Testis (tissue), 5 donors: ENCODE data around the gene OR5K2. TPM values are rescaled to one million over a fixed set of nuclear protein-coding genes. Genes with fewer than 3 reads are reported as not detected.

ENCODE experiments used
- DNase-seq: peaks from one replicate; pipeline ENCODE4 v3.0.0-alpha.2; 2019
- H3K27ac ChIP-seq, 2 donors: fragments of 200-600 bp; sonication (generic); one replicate each; pipeline ENCODE4 v1.5.1; 2019
- H3K27me3 ChIP-seq: fragments of 200-600 bp; sonication (generic); one replicate; pipeline ENCODE4 v1.5.1; 2019
- H3K36me3 ChIP-seq: fragments of 200-600 bp; sonication (generic); one replicate; pipeline ENCODE4 v1.5.1; 2017; ENCODE audit warnings: low read depth; ENCODE audit errors: missing control alignments
- H3K4me1 ChIP-seq: fragments of 200-600 bp; sonication (generic); one replicate; pipeline ENCODE4 v1.5.1; 2019
- H3K4me3 ChIP-seq, 2 donors: fragments of 200-600 bp; sonication (generic); one replicate each; pipeline ENCODE4 v1.5.1; 2017 to 2019
- H3K9me3 ChIP-seq: fragments of 200-600 bp; sonication (generic); one replicate; pipeline ENCODE4 v1.5.1; 2017
- POLR2A ChIP-seq: fragments of 450-650 bp; IDR thresholded peaks from one replicate; pipeline ENCODE4 v1.6.1; 2017; ENCODE audit warnings: antibody characterized with exemption, mild to moderate bottlenecking, moderate library complexity
- WGBS, 2 donors: methylation state at CpG; one replicate each; pipeline ENCODE4 v1.1.5; 2018; 5-methylcytosine and 5-hydroxymethylcytosine counted together
- intact Hi-C: fragments of 100-400 bp; cut with DNase I; formaldehyde crosslinking; loops from one replicate; pipeline ENCODE4 v1.15.1; 2023; ENCODE audit warnings: low total_unique reads
- long read RNA-seq, 2 donors: transcript quantifications; one replicate each; lab custom pipeline, GENCODE V29; 2026
- polyA plus RNA-seq: library from polyadenylated mRNA; stranded (reverse); fragments of 350-450 nt; fragmentation: Illumina TruSeq; extraction: RNeasy Lipid Tissue Mini Kit (QIAGEN cat#74804); gene quantifications from one replicate; pipeline ENCODE4 v1.2.3, GENCODE V29; 2014; ENCODE audit warnings: low read depth, low replicate concordance; ENCODE audit not compliant: insufficient read depth
- total RNA-seq, 2 donors: library from RNA; depleted of rRNA; stranded (reverse); fragments of >200 nt; gene quantifications; one replicate each; pipeline ENCODE4 v1.2.3, GENCODE V29; 2016
- TF ChIP-seq, protein P1 (sequence below), 3 experiments: fragments of 450-650 bp in 2 of 3; fragments of 200-600 bp in 1 of 3; sonication (generic) in 1 of 3; IDR thresholded peaks; one replicate each; pipeline ENCODE4 v1.5.1; 2016 to 2019; ENCODE audit warnings: antibody characterized with exemption in 3 of 3, mild to moderate bottlenecking in 2 of 3, moderate library complexity in 1 of 3

Gene OR5K2
- total RNA-seq (not detected), polyA plus RNA-seq (not detected)
- long read RNA-seq, donor 1 = 0 reads
- long read RNA-seq, donor 2 = 0 reads

DNA sequence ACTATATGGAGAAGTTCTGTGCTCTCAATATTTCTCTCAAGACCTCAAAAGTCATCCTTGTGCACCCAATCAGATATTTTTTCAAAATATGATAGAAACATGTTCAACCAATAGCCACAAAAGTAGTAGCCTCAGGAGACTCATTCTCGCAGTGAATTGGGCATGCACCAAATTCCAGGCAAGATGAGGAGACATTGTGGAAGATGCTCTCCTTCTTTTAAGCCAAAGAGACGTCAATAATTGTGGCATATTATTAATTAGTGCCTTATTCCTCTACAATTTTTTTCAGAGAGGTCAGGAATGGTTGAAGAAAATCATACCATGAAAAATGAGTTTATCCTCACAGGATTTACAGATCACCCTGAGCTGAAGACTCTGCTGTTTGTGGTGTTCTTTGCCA lies at the start of gene OR5K2:
TSS of gene OR5K2 (plus strand) at position 301 of the 400 bp plus-strand sequence. CDS start at position 301, 0 bp downstream.
- Histone ChIP-seq H3K27me3 (no peaks in the 10 kb centered on the region), H3K36me3 (no peaks in the 10 kb centered on the region), H3K4me1 (no peaks in the 10 kb centered on the region), H3K27ac (no peak within 1 kb of the TSS), H3K4me3 (no peak within 1 kb of the TSS), H3K9me3 (no peaks in the 10 kb centered on the region)
- DNase-seq = no peak
- intact Hi-C loops = no loop called here
- no peak for TF ChIP-seq POLR2A
- TF ChIP-seq, protein P1, sequence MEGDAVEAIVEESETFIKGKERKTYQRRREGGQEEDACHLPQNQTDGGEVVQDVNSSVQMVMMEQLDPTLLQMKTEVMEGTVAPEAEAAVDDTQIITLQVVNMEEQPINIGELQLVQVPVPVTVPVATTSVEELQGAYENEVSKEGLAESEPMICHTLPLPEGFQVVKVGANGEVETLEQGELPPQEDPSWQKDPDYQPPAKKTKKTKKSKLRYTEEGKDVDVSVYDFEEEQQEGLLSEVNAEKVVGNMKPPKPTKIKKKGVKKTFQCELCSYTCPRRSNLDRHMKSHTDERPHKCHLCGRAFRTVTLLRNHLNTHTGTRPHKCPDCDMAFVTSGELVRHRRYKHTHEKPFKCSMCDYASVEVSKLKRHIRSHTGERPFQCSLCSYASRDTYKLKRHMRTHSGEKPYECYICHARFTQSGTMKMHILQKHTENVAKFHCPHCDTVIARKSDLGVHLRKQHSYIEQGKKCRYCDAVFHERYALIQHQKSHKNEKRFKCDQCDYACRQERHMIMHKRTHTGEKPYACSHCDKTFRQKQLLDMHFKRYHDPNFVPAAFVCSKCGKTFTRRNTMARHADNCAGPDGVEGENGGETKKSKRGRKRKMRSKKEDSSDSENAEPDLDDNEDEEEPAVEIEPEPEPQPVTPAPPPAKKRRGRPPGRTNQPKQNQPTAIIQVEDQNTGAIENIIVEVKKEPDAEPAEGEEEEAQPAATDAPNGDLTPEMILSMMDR (IDR thresholded peaks at IDR 0.05) = no peak
- 76 to 84% methylated on average over 2 of the region's 2 CpGs for WGBS, 2 donors

- 92 to 93% methylated on average over 7 of the region's 7 CpGs for WGBS, 2 donors
- no peak for DNase-seq
- H3K4me3 ChIP-seq = no peak overlapping the region
- H3K27ac ChIP-seq = no peak overlapping the region
- H3K4me1 ChIP-seq = no peaks in the 10 kb centered on the region
- no peaks in the 10 kb centered on the region for H3K9me3 ChIP-seq
- H3K36me3 ChIP-seq = no peaks in the 10 kb centered on the region
- no peaks in the 10 kb centered on the region for H3K27me3 ChIP-seq
- intact Hi-C loops = no loop called here
- TF ChIP-seq, protein P1 (IDR thresholded peaks at IDR 0.05) = no peak
- no peak for TF ChIP-seq POLR2A
These were observed 47.8 kb upstream of the OR5K2 start for GRCh38 chr3:98449606-98450193.

DNA sequence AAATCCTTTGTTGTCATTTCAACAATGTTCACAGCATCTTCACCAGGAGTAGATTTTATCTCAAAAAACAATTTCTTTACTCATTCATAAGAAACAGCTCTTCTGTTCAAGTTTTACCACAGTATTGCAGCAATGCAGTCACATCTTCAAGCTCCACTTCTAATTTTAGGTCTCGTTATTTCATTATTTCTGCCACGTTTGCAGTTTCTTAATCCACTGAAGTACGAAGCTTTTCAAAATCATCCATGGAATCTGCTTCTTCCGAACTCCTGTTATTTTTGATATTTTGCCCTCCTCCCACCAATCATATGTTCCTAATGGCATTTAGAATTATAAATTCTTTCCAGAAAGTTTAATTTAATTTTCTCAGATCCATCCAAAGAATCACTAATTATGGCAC lies 47.1 kb upstream of the OR5K2 start:
- H3K36me3 ChIP-seq = no peaks in the 10 kb centered on the region
- intact Hi-C loops = no loop called here
- WGBS, 2 donors = 85 to 86% methylated on average over 4 of the region's 4 CpGs
- no peak for DNase-seq
- H3K27me3 ChIP-seq = no peaks in the 10 kb centered on the region
- no peaks in the 10 kb centered on the region for H3K9me3 ChIP-seq
- H3K4me3 ChIP-seq = no peak overlapping the region
- TF ChIP-seq POLR2A = no peak
- TF ChIP-seq, protein P1 (IDR thresholded peaks at IDR 0.05) = no peak
- H3K27ac ChIP-seq = no peak overlapping the region
- no peaks in the 10 kb centered on the region for H3K4me1 ChIP-seq

- intact Hi-C loops = no loop called here
- Histone ChIP-seq H3K9me3 (no peaks in the 10 kb centered on the region), H3K27ac (no peak overlapping the region), H3K4me1 (no peaks in the 10 kb centered on the region), H3K27me3 (no peaks in the 10 kb centered on the region), H3K36me3 (no peaks in the 10 kb centered on the region), H3K4me3 (no peak overlapping the region)
- TF ChIP-seq, protein P1 (IDR thresholded peaks at IDR 0.05) = no peak
- TF ChIP-seq POLR2A = no peak
- no peak for DNase-seq
These were observed 43.7 kb upstream of the OR5K2 start for GRCh38 chr3:98453827-98454226.

DNA sequence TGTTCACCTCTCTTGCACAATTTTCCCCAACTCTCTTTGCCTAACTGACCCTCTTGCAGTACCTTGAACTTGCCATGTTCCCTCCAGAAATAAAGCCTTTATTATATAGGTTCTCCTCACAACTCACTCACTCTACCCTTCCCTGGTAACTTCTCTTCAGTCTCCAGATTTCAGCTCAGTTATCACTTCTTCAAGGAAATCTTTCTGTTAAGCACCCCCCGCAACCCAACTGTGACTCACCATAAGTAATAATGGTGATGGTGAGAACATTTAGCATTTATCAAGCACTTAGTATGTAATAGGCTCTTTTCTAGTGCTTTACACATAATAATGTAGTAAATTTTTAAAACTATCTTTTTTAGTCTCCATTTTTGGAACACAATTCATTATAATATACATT lies 42.6 kb upstream of the OR5K2 start:
- TF ChIP-seq, protein P1 (IDR thresholded peaks at IDR 0.05) = no peak
- no peak for TF ChIP-seq POLR2A
- H3K27me3 ChIP-seq = no peaks in the 10 kb centered on the region
- intact Hi-C loops = no loop called here
- DNase-seq = no peak
- no peak overlapping the region for H3K4me3 ChIP-seq
- no peaks in the 10 kb centered on the region for H3K9me3 ChIP-seq
- H3K27ac ChIP-seq = no peak overlapping the region
- 98 to 100% methylated on average over 1 of the region's 1 CpG for WGBS, 2 donors
- H3K36me3 ChIP-seq = no peaks in the 10 kb centered on the region
- H3K4me1 ChIP-seq = no peaks in the 10 kb centered on the region
